GM12892 (cell line): Measurements from ENCODE around the gene POU2AF1.

Source experiments
- POLR2A ChIP-seq: IDR thresholded peaks from 2 replicates; pipeline ENCODE4 v1.6.1; 2011; ENCODE audit warnings: low read depth, low read length, control low read depth
- TAF1 ChIP-seq: IDR thresholded peaks from 2 replicates; pipeline ENCODE4 v1.6.1; 2011; ENCODE audit warnings: low read depth, mild to moderate bottlenecking, control low read depth, low read length, borderline replicate concordance

DNA sequence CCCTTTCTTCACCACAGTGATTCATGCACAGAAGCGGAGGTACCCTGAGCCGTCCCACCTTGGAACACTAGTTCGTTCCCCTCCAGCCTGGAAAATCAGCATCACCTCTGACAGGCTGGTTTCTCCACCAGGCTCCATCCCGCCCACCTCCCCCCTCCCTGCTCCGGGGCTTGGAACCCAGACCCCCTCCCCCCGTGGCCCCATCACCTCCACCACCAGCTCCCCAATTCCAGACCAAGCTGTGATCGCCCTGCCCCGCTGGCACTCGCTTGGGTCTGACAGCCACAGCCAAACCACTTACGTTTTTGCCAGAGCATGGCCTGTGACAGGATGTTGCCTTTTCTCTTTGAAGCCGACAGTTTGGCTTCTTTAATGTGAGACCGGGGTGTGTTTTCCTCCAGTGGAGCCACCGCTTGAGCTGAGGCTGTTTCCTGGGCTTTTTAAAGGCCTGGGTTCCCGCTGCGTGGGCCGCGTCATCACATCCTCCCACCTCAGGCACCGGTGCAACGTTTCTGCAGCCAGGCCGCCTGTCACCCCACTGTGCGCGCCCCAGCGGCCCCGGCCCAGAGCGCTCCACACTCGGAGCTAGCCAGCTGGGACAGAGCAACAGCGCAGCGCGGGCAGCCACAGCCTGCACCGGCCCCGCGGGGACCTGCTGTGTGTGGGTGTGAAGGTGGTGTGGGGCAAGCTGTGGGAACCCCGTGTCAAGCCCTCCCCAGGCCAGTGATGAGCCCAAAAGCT, at the start of gene POU2AF1:
- TF ChIP-seq POLR2A (peak; percentile 97), TAF1 (0 out of 2 replicates have a peak, but pooled peaks have one; percentile 16)
